Esophagus muscularis mucosa (tissue), 4 donors: ENCODE results near the gene ATP5ME.

Experiments used
- CTCF ChIP-seq, 3 experiments: fragments of 200-600 bp in 2 of 3; fragments of 450-650 bp in 1 of 3; sonication (generic) in 2 of 3; IDR thresholded peaks; one replicate each; pipeline ENCODE4 v1.5.1; 2017 to 2019; ENCODE audit warnings: antibody characterized with exemption in 3 of 3, mild to moderate bottlenecking in 2 of 3, moderate library complexity in 1 of 3
- EP300 ChIP-seq: sonication (generic); formaldehyde crosslinking; IDR thresholded peaks from one replicate; pipeline ENCODE4 v1.6.1; 2017; ENCODE audit warnings: antibody characterized with exemption
- POLR2AphosphoS5 ChIP-seq, 2 donors: sonication (generic); formaldehyde crosslinking; IDR thresholded peaks; one replicate each; pipeline ENCODE4 v1.6.1; 2017; ENCODE audit warnings: antibody characterized with exemption in 2 of 2

GRCh38 chr4:676871-677235 lies 2.8 kb upstream of the ATP5ME start:
- TF ChIP-seq POLR2AphosphoS5 (IDR thresholded peaks at IDR 0.05) (no peak), EP300 (no peak), CTCF (IDR thresholded peaks at IDR 0.05) (no peak)
